Left ventricle myocardium inferior (tissue), 1 donor: ENCODE data around the gene P2RY6. TPM values are rescaled to one million over a fixed set of nuclear protein-coding genes. Genes with fewer than 3 reads are reported as not detected.
A peak's percentile ranks its signal among the peaks of the same experiment; 100 is the strongest.

Source experiments
- DNase-seq: peaks from one replicate; pipeline ENCODE4 v3.0.0-alpha.2; 2020
- H3K27ac ChIP-seq: fragments of 200-600 bp; replicated peaks from 2 replicates; pipeline ENCODE4 v1.8.0; 2021
- H3K27me3 ChIP-seq: fragments of 200-600 bp; 2 replicates; pipeline ENCODE4 v1.8.0; 2021; ENCODE audit warnings: low read depth
- H3K36me3 ChIP-seq: fragments of 200-600 bp; 2 replicates; pipeline ENCODE4 v1.8.0; 2021
- H3K4me1 ChIP-seq: fragments of 200-600 bp; 2 replicates; pipeline ENCODE4 v1.8.0; 2021
- H3K4me3 ChIP-seq: fragments of 200-600 bp; 2 replicates; pipeline ENCODE4 v1.8.0; 2021; ENCODE audit warnings: mild to moderate bottlenecking, moderate library complexity
- H3K9me3 ChIP-seq: fragments of 200-600 bp; replicated peaks from 2 replicates; pipeline ENCODE4 v1.8.0; 2021
- intact Hi-C: fragments of 100-400 bp; cut with micrococcal nuclease; formaldehyde crosslinking; loops from one replicate; pipeline ENCODE4 v1.11.0; 2022
- total RNA-seq: library from RNA; stranded (reverse); fragmentation: NEBNext Ultra II Directional; extraction: Animal tissue kit (Norgen Biotek cat#: 25700); gene quantifications from one replicate; pipeline ENCODE4 v1.2.1, GENCODE V29; 2021
- TF ChIP-seq, protein P1 (sequence below): fragments of 200-600 bp; IDR thresholded peaks from 2 replicates; pipeline ENCODE4 v1.8.0; 2021; ENCODE audit warnings: antibody characterized with exemption, mild to moderate bottlenecking, borderline replicate concordance
- donor health status: DM: no; HTN: yes; CAD: no; lungs with severe emphysema.

P2RY6 gene
- total RNA-seq, 1 donor from 2014 or later = 2.2 TPM

DNA sequence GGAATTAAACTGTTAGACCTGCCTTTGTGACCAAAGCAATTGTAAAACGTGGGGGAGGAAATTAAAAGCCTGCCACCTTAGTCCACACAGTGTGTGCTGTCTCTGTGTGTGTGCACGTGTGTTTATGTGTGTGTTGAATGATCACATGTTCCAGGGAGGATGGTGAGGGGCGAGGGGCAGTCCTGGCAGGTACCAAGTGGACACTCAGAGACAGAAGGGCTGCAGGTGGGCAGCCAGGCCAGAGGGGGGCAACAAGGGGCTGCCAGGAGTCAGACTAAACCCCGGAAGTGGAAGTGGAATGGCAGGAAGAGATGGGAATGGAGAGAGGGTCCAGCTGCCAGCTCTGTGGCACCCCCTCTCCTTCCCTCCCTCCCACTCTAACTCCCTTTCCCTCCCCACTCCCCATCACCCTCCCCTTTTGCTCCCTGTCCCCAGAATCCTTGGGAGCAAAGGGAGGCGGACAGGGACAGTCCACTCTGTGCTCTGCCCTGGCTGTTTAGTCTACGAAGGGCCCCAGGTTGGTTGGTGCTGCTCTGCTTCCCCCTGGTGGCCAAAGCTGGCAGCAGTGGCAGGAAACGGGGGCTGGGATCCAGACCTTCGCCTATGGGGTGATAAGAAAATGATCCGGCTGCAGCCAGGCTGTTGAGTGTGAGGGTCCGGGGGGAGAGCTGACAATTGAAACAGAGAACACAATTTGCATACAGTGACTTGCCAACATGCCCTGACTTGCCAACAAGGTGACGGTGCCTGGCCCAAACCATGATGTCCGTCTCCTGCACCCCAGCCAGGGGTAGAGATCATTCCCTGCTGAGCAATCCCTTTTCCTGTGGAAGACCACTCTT is 29.7 kb upstream of the P2RY6 start:
- Histone ChIP-seq H3K9me3 (no peaks in the 10 kb centered on the region), H3K27me3 (no peaks in the 10 kb centered on the region), H3K4me3 (no peak overlapping the region), H3K36me3 (no peaks in the 10 kb centered on the region), H3K4me1 (peaks cover 55% of the 10 kb centered on the region), H3K27ac (peak overlapping the region; percentile 36)
- TF ChIP-seq, protein P1, sequence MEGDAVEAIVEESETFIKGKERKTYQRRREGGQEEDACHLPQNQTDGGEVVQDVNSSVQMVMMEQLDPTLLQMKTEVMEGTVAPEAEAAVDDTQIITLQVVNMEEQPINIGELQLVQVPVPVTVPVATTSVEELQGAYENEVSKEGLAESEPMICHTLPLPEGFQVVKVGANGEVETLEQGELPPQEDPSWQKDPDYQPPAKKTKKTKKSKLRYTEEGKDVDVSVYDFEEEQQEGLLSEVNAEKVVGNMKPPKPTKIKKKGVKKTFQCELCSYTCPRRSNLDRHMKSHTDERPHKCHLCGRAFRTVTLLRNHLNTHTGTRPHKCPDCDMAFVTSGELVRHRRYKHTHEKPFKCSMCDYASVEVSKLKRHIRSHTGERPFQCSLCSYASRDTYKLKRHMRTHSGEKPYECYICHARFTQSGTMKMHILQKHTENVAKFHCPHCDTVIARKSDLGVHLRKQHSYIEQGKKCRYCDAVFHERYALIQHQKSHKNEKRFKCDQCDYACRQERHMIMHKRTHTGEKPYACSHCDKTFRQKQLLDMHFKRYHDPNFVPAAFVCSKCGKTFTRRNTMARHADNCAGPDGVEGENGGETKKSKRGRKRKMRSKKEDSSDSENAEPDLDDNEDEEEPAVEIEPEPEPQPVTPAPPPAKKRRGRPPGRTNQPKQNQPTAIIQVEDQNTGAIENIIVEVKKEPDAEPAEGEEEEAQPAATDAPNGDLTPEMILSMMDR = peak; percentile 90
- intact Hi-C loops = loop anchor here (10.0 kb wide), 1 partner anchor 58 kb away; no protein-coding TSS in a partner anchor
- DNase-seq = peak; percentile 74

DNA sequence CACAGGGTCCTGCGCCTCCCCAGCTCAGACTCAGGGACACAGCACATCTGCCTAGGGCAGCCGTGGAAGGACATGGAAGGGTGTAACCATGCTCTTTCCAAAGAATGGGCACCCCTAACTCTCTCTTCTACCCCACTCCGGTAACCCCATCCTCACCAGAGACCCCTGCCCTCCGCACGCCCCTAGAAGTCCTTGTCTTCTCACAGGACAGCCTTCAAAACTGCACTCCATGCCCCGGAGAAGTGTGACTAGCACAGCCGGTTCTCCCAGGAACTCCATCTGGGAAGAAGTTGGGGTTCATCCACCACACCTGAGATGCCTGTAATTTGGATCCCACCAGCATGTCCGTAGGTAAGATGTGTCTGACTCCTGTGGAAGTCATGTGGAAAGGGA is 29.0 kb upstream of the P2RY6 start:
- H3K4me3 ChIP-seq = no peak overlapping the region
- TF ChIP-seq, protein P1 = no peak
- no peaks in the 10 kb centered on the region for H3K9me3 ChIP-seq
- H3K27ac ChIP-seq = no peak overlapping the region
- no peaks in the 10 kb centered on the region for H3K36me3 ChIP-seq
- peaks cover 49% of the 10 kb centered on the region for H3K4me1 ChIP-seq
- H3K27me3 ChIP-seq = no peaks in the 10 kb centered on the region
- intact Hi-C loops = loop anchor here (10.0 kb wide), 1 partner anchor 58 kb away; no protein-coding TSS in a partner anchor
- DNase-seq = no peak

DNA sequence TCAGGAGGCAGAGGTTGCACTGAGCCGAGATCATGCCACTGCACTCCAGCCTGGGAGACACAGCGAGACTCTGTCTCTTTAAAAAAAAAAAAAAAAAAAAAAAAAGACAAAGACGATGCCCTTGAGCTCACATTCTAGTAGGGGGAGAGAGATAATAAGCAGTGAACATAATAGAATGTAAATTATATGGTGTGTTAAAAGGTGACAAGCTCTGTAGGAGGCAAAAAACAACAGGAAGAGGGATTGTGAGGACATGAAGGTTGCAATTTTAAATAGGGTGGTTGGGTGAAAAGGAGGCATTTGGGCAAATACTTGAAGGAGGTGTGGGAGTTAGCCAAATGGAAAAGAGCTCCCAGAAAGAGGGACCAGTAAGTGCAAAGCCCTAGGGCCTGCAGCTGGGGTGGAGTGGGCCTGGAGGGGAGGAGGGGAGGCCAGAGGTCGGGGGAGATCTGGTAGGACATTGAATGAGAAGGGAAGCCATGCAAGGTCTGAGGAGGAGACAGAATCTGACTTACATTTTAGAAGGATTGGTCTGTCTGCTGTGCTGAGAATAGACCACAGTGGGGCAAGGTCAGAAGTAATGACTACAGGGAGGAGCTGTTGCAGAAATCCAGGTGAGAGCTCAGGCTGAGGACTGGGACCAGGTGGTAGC is 27.4 kb upstream of the P2RY6 start:
- Histone ChIP-seq H3K4me3 (no peak overlapping the region), H3K27ac (no peak overlapping the region), H3K9me3 (no peaks in the 10 kb centered on the region), H3K36me3 (no peaks in the 10 kb centered on the region), H3K27me3 (no peaks in the 10 kb centered on the region), H3K4me1 (peaks cover 33% of the 10 kb centered on the region)
- intact Hi-C loops = loop anchor here (10.0 kb wide), 1 partner anchor 60 kb away; no protein-coding TSS in a partner anchor
- DNase-seq = no peak
- TF ChIP-seq, protein P1 = no peak

DNA sequence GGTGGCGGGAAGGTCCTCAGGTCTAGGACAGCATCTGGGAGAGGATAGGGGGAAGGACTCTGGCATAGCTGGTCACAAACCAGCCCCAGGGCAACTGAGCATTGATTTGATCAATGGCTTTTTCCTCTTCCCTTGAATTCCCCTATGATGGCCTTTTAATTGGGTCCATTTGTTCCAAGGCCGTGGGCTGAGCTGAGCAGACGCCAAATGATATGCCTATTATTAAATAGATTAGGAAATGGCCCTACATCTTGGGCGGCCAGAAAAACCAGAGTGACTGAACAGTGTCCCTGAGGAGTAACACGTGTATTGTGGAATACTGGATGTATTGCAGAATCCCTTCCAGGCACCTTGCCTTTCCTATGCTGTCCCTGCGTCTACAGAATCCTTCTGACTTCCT is 26.7 kb upstream of the P2RY6 start:
- no peak overlapping the region for H3K27ac ChIP-seq
- TF ChIP-seq, protein P1 = no peak
- no peak overlapping the region for H3K4me3 ChIP-seq
- no peaks in the 10 kb centered on the region for H3K36me3 ChIP-seq
- intact Hi-C loops = loop anchor here (10.0 kb wide), 1 partner anchor 61 kb away; no protein-coding TSS in a partner anchor
- peaks cover 25% of the 10 kb centered on the region for H3K4me1 ChIP-seq
- H3K27me3 ChIP-seq = no peaks in the 10 kb centered on the region
- no peaks in the 10 kb centered on the region for H3K9me3 ChIP-seq
- no peak for DNase-seq

DNA sequence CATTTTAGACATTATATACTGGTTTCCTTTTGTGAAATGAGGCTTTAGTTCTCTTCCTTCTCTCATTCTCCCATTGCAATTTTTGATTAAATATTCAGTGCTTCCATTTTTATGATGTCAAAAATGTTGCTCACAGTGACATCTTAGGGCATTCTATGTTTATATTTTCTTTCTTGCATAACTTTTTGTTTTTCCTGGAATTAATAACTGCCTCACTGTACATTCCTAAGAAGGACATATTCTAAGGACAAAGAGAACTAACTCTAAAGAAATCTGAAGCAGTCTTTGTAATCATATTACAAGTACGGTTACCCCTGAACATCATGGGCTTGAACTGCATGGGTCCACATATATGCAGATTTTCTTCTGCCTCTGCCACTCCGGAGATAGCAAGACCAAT is 25.8 kb upstream of the P2RY6 start:
- H3K9me3 ChIP-seq = no peaks in the 10 kb centered on the region
- TF ChIP-seq, protein P1 = no peak
- intact Hi-C loops = loop anchor here (10.0 kb wide), 1 partner anchor 62 kb away; no protein-coding TSS in a partner anchor
- no peaks in the 10 kb centered on the region for H3K27me3 ChIP-seq
- no peak for DNase-seq
- H3K36me3 ChIP-seq = no peaks in the 10 kb centered on the region
- H3K27ac ChIP-seq = no peak overlapping the region
- H3K4me1 ChIP-seq = peaks cover 17% of the 10 kb centered on the region
- no peak overlapping the region for H3K4me3 ChIP-seq
